K562 (cell line): Measurements from ENCODE around the gene ATP1A3. TPM values are rescaled to one million over a fixed set of nuclear protein-coding genes. Genes with fewer than 3 reads are reported as not detected.

ENCODE experiments used
- ATAC-seq: fragments of 200-7000 bp; cut with Tn5 transposase; 3 replicates; pipeline ENCODE4 v1.9.1; 2020; ENCODE audit warnings: moderate library complexity
- BruUV-seq: library from RNA; stranded (reverse); fragments of 400-500 nt; replicated peaks from 2 replicates; lab custom pipeline; 2021; lab: Mats Ljungman, UMichigan
- CTCF ChIA-PET: fragments of 300-600 bp; formaldehyde crosslinking; extraction: SDS; loops from one replicate; lab custom pipeline; 2021; ENCODE audit warnings: low intra/inter-chr PET ratio; lab: Yijun Ruan, JAX
- POLR2A ChIA-PET: fragments of 300-600, 350-650 bp; sonication (Branson Sonifier 250); formaldehyde crosslinking; extraction: SDS; loops from one replicate; lab custom pipeline; 2021; ENCODE audit warnings: antibody characterized with exemption, inconsistent platforms; lab: Yijun Ruan, JAX
- DNase-seq, 4 experiments: peaks; one replicate each; pipeline versions ENCODE4 v3.0.0 to v3.0.0-alpha.2; 2011 to 2018; ENCODE audit warnings: low spot score in 3 of 4, mixed read lengths in 3 of 4; ENCODE audit errors: extremely low read depth in 1 of 4
- FAIRE-seq: peaks from 2 replicates; lab custom pipeline; 2011; peaks lifted over from hg19 to GRCh38; lab: Jason Lieb, UNC
- H2AFZ ChIP-seq: 2 replicates; pipeline ENCODE4 v1.6.0; 2011; ENCODE audit warnings: low read depth, low read length, control low read depth, inconsistent platforms
- H3K27ac ChIP-seq: fragments of 200-600 bp; 3 replicates; pipeline ENCODE4 v1.8.0; 2011; ENCODE audit warnings: low read depth, mild to moderate bottlenecking, control low read depth, inconsistent platforms, low read length, moderate library complexity, mixed read lengths; ENCODE audit errors: extremely low read depth
- H3K27me3 ChIP-seq, 2 experiments: fragments of 300-600 bp in 1 of 2; 2 replicates in 1 of 2; 3 replicates in 1 of 2; pipeline versions ENCODE4 v1.6.0 to v1.8.0; 2011; ENCODE audit warnings: inconsistent platforms in 2 of 2, low read length in 2 of 2, mild to moderate bottlenecking in 1 of 2, mixed read lengths in 1 of 2, moderate library complexity in 1 of 2; ENCODE audit not compliant: control insufficient read depth in 2 of 2, insufficient read depth in 2 of 2
- H3K36me3 ChIP-seq: fragments of 300-600 bp; 3 replicates; pipeline ENCODE4 v1.8.0; 2011; ENCODE audit warnings: mild to moderate bottlenecking, low read length, inconsistent platforms; ENCODE audit not compliant: control insufficient read depth, insufficient read depth
- H3K4me1 ChIP-seq, 2 experiments: fragments of 200-600 bp in 1 of 2; replicated peaks in 1 of 2; 2 replicates in 1 of 2; 3 replicates in 1 of 2; pipeline versions ENCODE4 v1.5.1 to v1.8.0; 2011; ENCODE audit warnings: inconsistent platforms in 2 of 2, low read length in 2 of 2, mild to moderate bottlenecking in 1 of 2, mixed read lengths in 1 of 2, moderate library complexity in 1 of 2; ENCODE audit not compliant: control insufficient read depth in 2 of 2, insufficient read depth in 2 of 2
- H3K4me2 ChIP-seq: 2 replicates; pipeline ENCODE4 v1.6.1; 2011; ENCODE audit warnings: low read length, control low read depth, inconsistent platforms, mixed read lengths; ENCODE audit not compliant: insufficient read depth
- H3K4me3 ChIP-seq: fragments of 200-600 bp; sonication (generic), shearing (Covaris generic); 2 replicates; pipeline ENCODE4 v1.5.1; 2016; ENCODE audit warnings: control low read depth, inconsistent platforms
- H3K79me2 ChIP-seq: fragments of 200-600 bp; 3 replicates; pipeline ENCODE4 v1.8.0; 2011; ENCODE audit warnings: low read length, inconsistent platforms; ENCODE audit not compliant: control insufficient read depth, insufficient read depth
- H3K9ac ChIP-seq, 2 experiments: 2 replicates each; pipeline versions ENCODE4 v1.6.0 to v1.6.1; 2011; ENCODE audit warnings: low read depth in 2 of 2, low read length in 2 of 2, control low read depth in 1 of 2, inconsistent platforms in 1 of 2, mild to moderate bottlenecking in 1 of 2, mixed read lengths in 1 of 2; ENCODE audit not compliant: insufficient read depth in 1 of 2
- H3K9me1 ChIP-seq: one replicate; pipeline ENCODE4 v1.6.0; 2011; ENCODE audit warnings: inconsistent platforms, mild to moderate bottlenecking, low read length, moderate library complexity; ENCODE audit not compliant: control insufficient read depth, insufficient read depth
- H3K9me3 ChIP-seq: replicated peaks from 2 replicates; pipeline ENCODE4 v1.5.1; 2011; ENCODE audit warnings: low read depth, low read length, inconsistent platforms; ENCODE audit not compliant: control insufficient read depth, insufficient read depth
- H4K20me1 ChIP-seq: replicated peaks from 2 replicates; pipeline ENCODE4 v1.6.1; 2011; ENCODE audit warnings: low read length, inconsistent platforms, mixed read lengths; ENCODE audit not compliant: control insufficient read depth, insufficient read depth
- HDAC8 ChIP-seq: fragments of 450-650 bp; IDR thresholded peaks from 2 replicates; pipeline ENCODE4 v1.6.1; 2016; ENCODE audit warnings: mild to moderate bottlenecking, missing genetic modification characterization, moderate library complexity, missing compliant biosample characterization
- ZNF24 ChIP-seq: fragments of 450-650 bp; IDR thresholded peaks from 2 replicates; pipeline ENCODE4 v1.6.1; 2016
- ZZZ3 ChIP-seq: fragments of 450-650 bp; IDR thresholded peaks from 2 replicates; pipeline ENCODE4 v1.6.1; 2016; ENCODE audit warnings: antibody characterized with exemption, mild to moderate bottlenecking, moderate library complexity
- WGBS: fragments of 100-300 bp; shearing (Covaris generic); methylation state at CpG from one replicate; pipeline ENCODE4 v1.1.6; 2016; ENCODE audit warnings: low coverage, mixed read lengths; ENCODE audit not compliant: insufficient coverage; ENCODE audit errors: missing lambda C conversion rate; 5-methylcytosine and 5-hydroxymethylcytosine counted together
- in situ Hi-C: fragments of 300-500 bp; cut with MboI; formaldehyde crosslinking; loops from 4 replicates; pipeline ENCODE4 v1.15.0; 2018; ENCODE audit warnings: inconsistent platforms, mixed read lengths
- intact Hi-C: fragments of 100-400 bp; cut with micrococcal nuclease; formaldehyde crosslinking; loops from 2 replicates; pipeline ENCODE4 v1.14.2; 2022
- polyA plus RNA-seq, 8 experiments: library from polyadenylated mRNA; depleted of rRNA in 4 of 8; stranded (reverse) in 5 of 8; unstranded in 3 of 8; fragments of >200 nt; fragmentation: Nextera tagmentation in 2 of 8; fragmentation: Illumina TruSeq in 1 of 8; extraction: Ambion mirVana in 2 of 8; extraction: Trizol in 1 of 8; gene quantifications; 2 replicates each; pipeline versions ENCODE4 v1.2.1 to v1.2.3, GENCODE V29; 2011 to 2014; ENCODE audit warnings: inconsistent platforms in 1 of 8, missing spikeins in 1 of 8
- total RNA-seq, 7 experiments: library from RNA; depleted of rRNA in 6 of 7; stranded (reverse); fragments of >200 nt in 6 of 7; fragmentation: Illumina TruSeq in 2 of 7; extraction: Trizol in 2 of 7; gene quantifications; 2 replicates each; pipeline versions ENCODE4 v1.2.1 to v1.2.3, GENCODE V29; 2011 to 2021; ENCODE audit warnings: low replicate concordance in 1 of 7
- TF ChIP-seq, protein P1 (sequence below), 3 experiments: IDR thresholded peaks in 2 of 3; conservative IDR thresholded peaks in 1 of 3; 2 replicates each; pipeline ENCODE4 v1.5.1; 2011 to 2012; ENCODE audit warnings: low read length in 3 of 3, mild to moderate bottlenecking in 3 of 3, control low read depth in 2 of 3, improper control_type of control experiment in 1 of 3, inconsistent platforms in 1 of 3, low read depth in 1 of 3, mixed read lengths in 1 of 3, moderate library complexity in 1 of 3; ENCODE audit not compliant: insufficient read depth in 2 of 3

The ATP1A3 gene
- total and polyA plus RNA-seq, 9 of the 15 experiments (the other 6 are each of a cell fraction or from before 2014, with no cell fraction given), result 0.03 to 1.0 (median 0.17) TPM; not detected in 3

DNA sequence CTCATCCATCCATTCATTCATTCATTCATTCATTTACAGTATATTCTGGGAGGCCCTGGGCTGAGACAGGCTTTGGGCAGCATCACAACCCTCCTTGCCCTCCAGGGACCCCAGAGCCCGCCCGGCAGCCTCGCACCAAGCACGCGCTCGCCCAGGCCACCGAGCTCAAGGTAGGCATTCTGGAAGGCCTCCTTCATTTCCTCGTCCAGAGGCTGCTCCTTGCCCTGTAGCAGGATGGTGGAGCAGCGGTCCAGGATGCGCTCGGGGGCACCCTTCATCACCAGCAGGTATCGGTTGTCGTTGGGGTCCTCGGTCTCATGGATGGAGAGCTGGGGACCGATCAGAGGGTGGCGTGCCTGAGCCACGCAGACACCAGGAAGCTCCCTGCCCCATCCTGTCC, 15.6 kb downstream of the ATP1A3 start:
- H3K36me3 ChIP-seq, result no peaks in the 10 kb centered on the region
- in situ Hi-C loops, result no loop called here

More for the DNA sequence above, 15.6 kb downstream of the ATP1A3 start:
- no peak; the same call in 2 of the 3 replicates for ATAC-seq
- intact Hi-C loops, result no loop called here
- Histone ChIP-seq H3K4me3 (no peak overlapping the region), H3K79me2 (no peaks in the 10 kb centered on the region), H3K4me2 (no peak overlapping the region)
- no peak for FAIRE-seq
- CTCF ChIA-PET, result interaction anchor here (0.6 kb wide), 1 partner anchor 142 kb away, joined by 4 read pairs; no protein-coding TSS in a partner anchor
- TF ChIP-seq HDAC8 (tag) (no peak), ZNF24 (peak; percentile 20; the same call in 1 of the 2 replicates), ZZZ3 (no peak)
- TF ChIP-seq, protein P1, sequence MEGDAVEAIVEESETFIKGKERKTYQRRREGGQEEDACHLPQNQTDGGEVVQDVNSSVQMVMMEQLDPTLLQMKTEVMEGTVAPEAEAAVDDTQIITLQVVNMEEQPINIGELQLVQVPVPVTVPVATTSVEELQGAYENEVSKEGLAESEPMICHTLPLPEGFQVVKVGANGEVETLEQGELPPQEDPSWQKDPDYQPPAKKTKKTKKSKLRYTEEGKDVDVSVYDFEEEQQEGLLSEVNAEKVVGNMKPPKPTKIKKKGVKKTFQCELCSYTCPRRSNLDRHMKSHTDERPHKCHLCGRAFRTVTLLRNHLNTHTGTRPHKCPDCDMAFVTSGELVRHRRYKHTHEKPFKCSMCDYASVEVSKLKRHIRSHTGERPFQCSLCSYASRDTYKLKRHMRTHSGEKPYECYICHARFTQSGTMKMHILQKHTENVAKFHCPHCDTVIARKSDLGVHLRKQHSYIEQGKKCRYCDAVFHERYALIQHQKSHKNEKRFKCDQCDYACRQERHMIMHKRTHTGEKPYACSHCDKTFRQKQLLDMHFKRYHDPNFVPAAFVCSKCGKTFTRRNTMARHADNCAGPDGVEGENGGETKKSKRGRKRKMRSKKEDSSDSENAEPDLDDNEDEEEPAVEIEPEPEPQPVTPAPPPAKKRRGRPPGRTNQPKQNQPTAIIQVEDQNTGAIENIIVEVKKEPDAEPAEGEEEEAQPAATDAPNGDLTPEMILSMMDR (IDR thresholded peaks at IDR 0.05 in 2 of 3, conservative IDR thresholded peaks at IDR 0.05 in 1 of 3; ENCODE audit: insufficient read depth in 2 of 3, low read depth in 1 of 3, low read length in 3 of 3), result 0 out of 6 replicates have a peak, but pooled peaks of 1 of the 3 experiments have one; percentile 8
- TF ChIP-seq, all 486 proteins: peak for 2
- Histone ChIP-seq H3K9ac (no peak overlapping the region; a peak in 1 of 4 replicates), H3K4me1 (peaks cover 0 to 15% of the 10 kb centered on the region in 2 experiments; a peak in 2 of 5 replicates), H3K9me3 (no peaks in the 10 kb centered on the region), H3K27me3 (peaks cover 34 to 57% of the 10 kb centered on the region in 2 experiments), H2AFZ (no peak overlapping the region), H4K20me1 (peaks cover 2% of the 10 kb centered on the region), H3K9me1 (peaks cover 2% of the 10 kb centered on the region), H3K27ac (no peak overlapping the region)
- 8% methylated on average over 17 of the region's 17 CpGs for WGBS
- no peak for DNase-seq
- POLR2A ChIA-PET, result interaction anchor here (1.2 kb wide), 1 partner anchor 20 kb away, joined by 3 read pairs; the partner anchor contains the start of gene RABAC1
- no TSS peak for BruUV-seq
